ENCODE results near the gene EFCAB13.

DNA sequence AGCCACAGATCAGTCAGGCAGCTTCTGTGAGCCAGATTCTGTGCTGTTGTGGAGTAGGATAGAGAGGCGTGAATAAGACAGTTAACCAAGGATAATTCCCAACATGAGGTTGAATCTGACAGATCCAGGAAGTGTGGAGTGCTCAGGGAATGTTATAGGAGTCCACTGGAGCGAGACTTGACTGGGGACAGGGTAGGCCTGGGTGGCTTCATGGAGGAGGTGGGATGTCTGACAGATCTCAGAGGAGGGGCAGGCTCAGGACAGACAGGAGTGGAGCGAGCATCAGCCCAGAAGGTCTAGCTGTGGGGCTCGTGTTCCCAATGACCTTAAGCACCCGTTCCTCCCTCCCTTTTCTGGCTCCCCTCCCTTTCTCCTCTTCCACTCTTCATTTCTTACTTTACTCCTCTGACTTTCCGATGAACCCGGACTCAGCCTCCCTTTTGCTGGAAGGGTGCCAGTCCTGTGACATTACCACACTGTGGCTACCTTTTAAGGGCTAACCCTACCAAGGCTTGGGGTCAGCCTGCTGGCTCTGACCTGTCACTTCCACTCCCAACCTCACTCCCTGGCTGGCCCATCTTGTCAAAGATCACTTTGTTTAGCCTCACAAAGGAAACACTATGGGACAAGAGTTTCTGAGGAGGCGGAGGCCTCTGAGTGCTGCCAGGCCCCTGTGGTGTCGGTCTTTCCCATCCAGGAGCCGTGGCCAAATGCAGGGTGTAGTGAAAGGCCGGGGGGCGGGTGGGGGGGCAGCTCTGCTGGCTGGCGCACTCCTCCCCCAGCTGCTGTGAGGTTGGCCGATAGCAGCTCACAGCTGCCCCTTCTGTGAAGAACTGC, 28.5 kb upstream of the EFCAB13 start:
- TF ChIP-seq, protein P1, sequence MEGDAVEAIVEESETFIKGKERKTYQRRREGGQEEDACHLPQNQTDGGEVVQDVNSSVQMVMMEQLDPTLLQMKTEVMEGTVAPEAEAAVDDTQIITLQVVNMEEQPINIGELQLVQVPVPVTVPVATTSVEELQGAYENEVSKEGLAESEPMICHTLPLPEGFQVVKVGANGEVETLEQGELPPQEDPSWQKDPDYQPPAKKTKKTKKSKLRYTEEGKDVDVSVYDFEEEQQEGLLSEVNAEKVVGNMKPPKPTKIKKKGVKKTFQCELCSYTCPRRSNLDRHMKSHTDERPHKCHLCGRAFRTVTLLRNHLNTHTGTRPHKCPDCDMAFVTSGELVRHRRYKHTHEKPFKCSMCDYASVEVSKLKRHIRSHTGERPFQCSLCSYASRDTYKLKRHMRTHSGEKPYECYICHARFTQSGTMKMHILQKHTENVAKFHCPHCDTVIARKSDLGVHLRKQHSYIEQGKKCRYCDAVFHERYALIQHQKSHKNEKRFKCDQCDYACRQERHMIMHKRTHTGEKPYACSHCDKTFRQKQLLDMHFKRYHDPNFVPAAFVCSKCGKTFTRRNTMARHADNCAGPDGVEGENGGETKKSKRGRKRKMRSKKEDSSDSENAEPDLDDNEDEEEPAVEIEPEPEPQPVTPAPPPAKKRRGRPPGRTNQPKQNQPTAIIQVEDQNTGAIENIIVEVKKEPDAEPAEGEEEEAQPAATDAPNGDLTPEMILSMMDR (IDR thresholded peaks at IDR 0.05) = no peak
- TF ChIP-seq EP300 (IDR thresholded peaks at IDR 0.05) = no peak
